ENCODE data around the gene UPK3A.
"Not testable (repeated sequence)": the region's sequence is repeated elsewhere in the genome, so short reads cannot be mapped to it uniquely, and the experiment has no call there.

Gene UPK3A

GRCh38 chr22:45318558-45319323 lies 34.0 kb downstream of the UPK3A start:
- Histone ChIP-seq H3K9me3 (replicated peaks in 1 of 11) (no peaks in the 10 kb centered on the region), H3K27me3 (no peaks in the 10 kb centered on the region), H4K20me1 (peaks cover 26 to 100% (median 97%) of the 10 kb centered on the region in 11 experiments; a peak in 21 of 22 replicates), H3K4me1 (peaks cover 75 to 95% (median 87%) of the 10 kb centered on the region in 10 experiments), H3K4me3 (no peak overlapping the region), H3K4me2 (peak overlapping the region; percentile 65 to 89 (median 82)), H3K9ac (peak overlapping the region; percentile 1 to 60 (median 45); a peak in 17 of 22 replicates), H3K27ac (peak overlapping the region; percentile 15 to 70 (median 52); a peak in 21 of 22 replicates), H3K36me3 (peaks cover 16 to 34% (median 26%) of the 10 kb centered on the region in 11 experiments)
- TF ChIP-seq Cebpa-rat (IDR thresholded peaks at IDR 0.05), result no peak

DNA sequence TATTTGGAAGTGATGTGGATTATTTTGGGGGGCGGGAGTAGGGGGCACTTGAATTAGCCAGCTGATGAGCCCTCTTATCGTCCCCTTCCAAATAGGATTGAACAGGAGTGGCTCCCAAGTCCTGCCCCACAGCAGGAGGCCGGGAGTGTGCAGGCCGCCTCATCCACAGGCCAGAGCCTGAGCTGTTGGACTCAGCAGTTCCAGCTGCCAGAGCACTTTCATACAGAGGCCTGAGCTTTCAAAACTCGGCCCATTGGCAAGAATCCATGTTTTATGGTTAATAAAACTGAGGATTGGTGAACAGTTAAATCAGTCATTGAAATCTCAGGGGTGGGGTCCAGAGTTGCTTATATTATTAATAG lies 34.6 kb downstream of the UPK3A start:
- peak overlapping the region; percentile 15 to 70 (median 52); a peak in 20 of 22 replicates for H3K27ac ChIP-seq

GRCh38 chr22:45320357-45320976 lies 35.7 kb downstream of the UPK3A start:
- peaks cover 12 to 100% (median 94%) of the 10 kb centered on the region in 11 experiments; a peak in 20 of 22 replicates for H4K20me1 ChIP-seq
- H3K4me3 ChIP-seq, result no peak overlapping the region
- H3K27me3 ChIP-seq, result no peaks in the 10 kb centered on the region
- peaks cover 60 to 84% (median 73%) of the 10 kb centered on the region in 10 experiments for H3K4me1 ChIP-seq
- H3K9ac ChIP-seq, result peak overlapping the region in 1 of 11 experiments; percentile 44; a peak in 1 of 22 replicates
- H3K9me3 ChIP-seq (replicated peaks in 1 of 11), result no peaks in the 10 kb centered on the region
- TF ChIP-seq Cebpa-rat (IDR thresholded peaks at IDR 0.05), result no peak
- no peak overlapping the region for H3K27ac ChIP-seq
- peak overlapping the region in 10 of 11 experiments; percentile 65 to 89 (median 80); a peak in 18 of 22 replicates for H3K4me2 ChIP-seq
- H3K36me3 ChIP-seq, result peaks cover 33 to 51% (median 43%) of the 10 kb centered on the region in 11 experiments

More for the DNA sequence above, 34.6 kb downstream of the UPK3A start:
- TF ChIP-seq Cebpa-rat (IDR thresholded peaks at IDR 0.05), result no peak
- Histone ChIP-seq H3K4me1 (peaks cover 69 to 92% (median 82%) of the 10 kb centered on the region in 10 experiments), H3K27me3 (no peaks in the 10 kb centered on the region), H3K9ac (peak overlapping the region in 10 of 11 experiments; percentile 1 to 60 (median 47); a peak in 15 of 22 replicates), H3K36me3 (peaks cover 21 to 40% (median 32%) of the 10 kb centered on the region in 11 experiments), H3K4me2 (peak overlapping the region; percentile 65 to 89 (median 82)), H3K9me3 (replicated peaks in 1 of 11) (no peaks in the 10 kb centered on the region), H4K20me1 (peaks cover 22 to 100% (median 96%) of the 10 kb centered on the region in 11 experiments; a peak in 21 of 22 replicates), H3K4me3 (no peak overlapping the region)

- Histone ChIP-seq H3K27ac (peak overlapping the region in 2 of 11 experiments; percentile 3 to 8; a peak in 1 of 22 replicates), H3K9ac (peak overlapping the region in 3 of 11 experiments; percentile 39 to 46 (median 44); a peak in 7 of 22 replicates), H3K4me2 (peak overlapping the region; percentile 36 to 90 (median 77)), H3K4me1 (peaks cover 46 to 70% (median 60%) of the 10 kb centered on the region in 10 experiments), H3K9me3 (replicated peaks in 1 of 11) (no peaks in the 10 kb centered on the region), H3K27me3 (no peaks in the 10 kb centered on the region), H3K4me3 (no peak overlapping the region), H4K20me1 (peaks cover 5 to 97% (median 85%) of the 10 kb centered on the region in 11 experiments; a peak in 20 of 22 replicates), H3K36me3 (peaks cover 38 to 57% (median 46%) of the 10 kb centered on the region in 11 experiments)
- TF ChIP-seq Cebpa-rat (IDR thresholded peaks at IDR 0.05), result no peak
Measured at GRCh38 chr22:45321827-45322226, 37.1 kb downstream of the UPK3A start.

DNA sequence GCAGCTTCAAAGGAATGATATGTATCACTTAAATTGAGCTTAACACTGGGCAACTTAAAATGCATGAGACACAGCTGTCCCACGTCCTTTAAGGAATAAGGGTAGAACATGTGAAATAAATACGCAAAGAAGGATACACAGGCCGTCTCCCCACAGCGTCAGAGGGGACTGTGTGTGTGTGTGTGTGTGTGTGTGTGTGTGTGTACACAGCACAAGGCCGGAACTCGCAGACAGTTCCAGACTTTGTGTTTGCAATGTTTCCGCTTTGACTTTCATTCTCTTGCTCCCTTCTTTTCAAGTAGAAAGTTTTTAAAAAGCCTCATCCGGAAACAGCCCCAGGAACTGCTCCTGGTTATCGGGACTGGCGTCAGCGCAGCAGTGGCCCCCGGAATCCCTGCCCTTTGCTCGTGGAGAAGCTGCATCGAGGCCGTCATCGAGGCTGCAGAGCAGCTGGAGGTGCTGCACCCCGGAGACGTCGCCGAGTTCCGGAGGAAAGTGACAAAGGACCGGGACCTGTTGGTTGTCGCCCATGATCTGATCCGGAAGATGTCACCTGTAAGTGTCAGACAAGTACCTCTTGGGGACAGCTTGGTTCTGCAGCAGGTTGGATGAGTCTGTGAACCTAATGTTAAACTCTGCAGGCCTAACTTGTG lies 38.2 kb downstream of the UPK3A start:
- Histone ChIP-seq H3K4me3 (no peak overlapping the region), H3K9ac (no peak overlapping the region), H3K9me3 (replicated peaks in 1 of 11) (no peaks in the 10 kb centered on the region), H3K4me1 (peaks cover 37 to 58% (median 48%) of the 10 kb centered on the region in 10 experiments), H3K27ac (no peak overlapping the region), H3K36me3 (peaks cover 48 to 63% (median 57%) of the 10 kb centered on the region in 11 experiments), H3K4me2 (peak overlapping the region in 5 of 11 experiments; percentile 77 to 90 (median 84); a peak in 2 of 22 replicates), H4K20me1 (peaks cover 0 to 85% (median 73%) of the 10 kb centered on the region in 11 experiments; a peak in 20 of 22 replicates), H3K27me3 (no peaks in the 10 kb centered on the region)
- no peak for TF ChIP-seq Cebpa-rat (IDR thresholded peaks at IDR 0.05)

DNA sequence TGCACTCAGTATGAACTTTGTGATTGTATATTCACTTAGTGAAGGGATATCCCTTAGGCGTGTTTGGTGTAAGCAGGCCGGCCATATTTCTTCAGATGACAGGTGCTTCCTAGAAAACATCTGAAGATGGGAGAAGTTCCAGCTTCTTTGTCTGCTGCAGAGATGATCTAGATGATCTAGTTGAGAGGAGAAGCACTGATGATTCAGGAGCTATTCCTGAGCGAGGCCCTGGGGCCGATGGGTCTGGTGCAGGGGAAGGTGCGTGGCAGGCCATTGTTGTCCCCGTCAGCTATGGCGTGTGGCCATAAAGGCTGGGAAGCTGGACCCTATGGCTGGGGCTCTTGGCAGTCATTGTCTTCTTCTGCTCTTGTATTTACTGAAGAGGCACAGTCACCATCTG lies 38.9 kb downstream of the UPK3A start:
- Histone ChIP-seq H3K27me3 (no peaks in the 10 kb centered on the region), H3K4me1 (peaks cover 30 to 51% (median 41%) of the 10 kb centered on the region in 10 experiments), H3K4me3 (no peak overlapping the region), H3K4me2 (no peak overlapping the region), H3K9ac (no peak overlapping the region), H3K9me3 (replicated peaks in 1 of 11) (no peaks in the 10 kb centered on the region), H4K20me1 (peaks cover 0 to 78% (median 66%) of the 10 kb centered on the region in 11 experiments; a peak in 20 of 22 replicates), H3K27ac (no peak overlapping the region), H3K36me3 (peaks cover 54 to 69% (median 63%) of the 10 kb centered on the region in 11 experiments)
- no peak for TF ChIP-seq Cebpa-rat (IDR thresholded peaks at IDR 0.05)

GRCh38 chr22:45324311-45324711 lies 39.6 kb downstream of the UPK3A start:
- no peak for TF ChIP-seq Cebpa-rat (IDR thresholded peaks at IDR 0.05)
- Histone ChIP-seq H3K27me3 (no peaks in the 10 kb centered on the region), H3K4me1 (peaks cover 24 to 45% (median 35%) of the 10 kb centered on the region in 10 experiments), H3K9ac (no peak overlapping the region), H3K36me3 (peaks cover 60 to 75% (median 69%) of the 10 kb centered on the region in 11 experiments), H3K4me2 (no peak overlapping the region), H3K27ac (no peak overlapping the region), H3K9me3 (replicated peaks in 1 of 11) (no peaks in the 10 kb centered on the region), H3K4me3 (no peak overlapping the region), H4K20me1 (peaks cover 0 to 72% (median 60%) of the 10 kb centered on the region in 11 experiments; a peak in 20 of 22 replicates)

DNA sequence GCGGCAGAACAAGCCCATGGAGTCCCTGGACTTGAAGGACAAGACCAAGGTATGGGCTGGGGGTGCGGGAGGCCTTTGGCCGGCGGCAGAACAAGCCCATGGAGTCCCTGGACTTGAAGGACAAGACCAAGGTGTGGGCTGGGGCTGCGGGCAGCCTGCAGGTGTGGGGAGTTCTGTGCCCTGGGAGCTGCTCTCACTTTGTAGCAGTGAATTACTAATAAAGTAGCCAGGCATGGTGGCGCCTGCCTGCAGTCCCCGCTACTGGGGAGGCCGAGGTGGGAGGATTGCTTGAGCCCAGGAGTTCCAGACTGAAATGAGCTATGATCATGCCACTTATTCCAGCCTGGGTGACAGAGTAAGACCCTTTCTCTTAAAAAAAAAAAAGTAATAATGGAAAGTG lies 43.5 kb downstream of the UPK3A start:
- H3K27me3 ChIP-seq; H3K27ac ChIP-seq; H3K9me3 ChIP-seq (replicated peaks in 1 of 11); H3K4me1 ChIP-seq; H3K4me2 ChIP-seq; H3K4me3 ChIP-seq: not testable (repeated sequence)
- Histone ChIP-seq H4K20me1 (peaks cover 0 to 51% (median 23%) of the 10 kb centered on the region in 11 experiments; a peak in 16 of 22 replicates), H3K9ac (0 out of 22 replicates have a peak overlapping the region, but pooled peaks of 1 of the 11 experiments have one; percentile 31), H3K36me3 (peaks cover 87 to 98% (median 96%) of the 10 kb centered on the region in 11 experiments)

Data from BLaER1 treated with 17β-estradiol and CSF1 and Interleukin-3, amounts not matched to agents 10 nM and 100 nM (cell line).